GM11168 (cell line): ENCODE results near the gene ZNF326.
"Not testable (repeated sequence)": the region's sequence is repeated elsewhere in the genome, so short reads cannot be mapped to it uniquely, and the experiment has no call there.

Experiments
- in situ Hi-C: fragments of 300-500 bp; cut with MboI; formaldehyde crosslinking; loops from one replicate; pipeline ENCODE4 v1.12.0; 2022; ENCODE audit warnings: low sequenced_read_pairs; ENCODE audit not compliant: unreplicated experiment

Gene ZNF326

GRCh38 chr1:89993541-89993940, 1.4 kb upstream of the ZNF326 start:
- in situ Hi-C loops = loop anchor here (5.0 kb wide), 1 partner anchor 191 kb away; no protein-coding TSS in a partner anchor

- in situ Hi-C loops = loop anchor here (5.0 kb wide), 1 partner anchor 192 kb away; no protein-coding TSS in a partner anchor
Observed at GRCh38 chr1:89994231-89994804, 592 bp upstream of the ZNF326 start.

DNA sequence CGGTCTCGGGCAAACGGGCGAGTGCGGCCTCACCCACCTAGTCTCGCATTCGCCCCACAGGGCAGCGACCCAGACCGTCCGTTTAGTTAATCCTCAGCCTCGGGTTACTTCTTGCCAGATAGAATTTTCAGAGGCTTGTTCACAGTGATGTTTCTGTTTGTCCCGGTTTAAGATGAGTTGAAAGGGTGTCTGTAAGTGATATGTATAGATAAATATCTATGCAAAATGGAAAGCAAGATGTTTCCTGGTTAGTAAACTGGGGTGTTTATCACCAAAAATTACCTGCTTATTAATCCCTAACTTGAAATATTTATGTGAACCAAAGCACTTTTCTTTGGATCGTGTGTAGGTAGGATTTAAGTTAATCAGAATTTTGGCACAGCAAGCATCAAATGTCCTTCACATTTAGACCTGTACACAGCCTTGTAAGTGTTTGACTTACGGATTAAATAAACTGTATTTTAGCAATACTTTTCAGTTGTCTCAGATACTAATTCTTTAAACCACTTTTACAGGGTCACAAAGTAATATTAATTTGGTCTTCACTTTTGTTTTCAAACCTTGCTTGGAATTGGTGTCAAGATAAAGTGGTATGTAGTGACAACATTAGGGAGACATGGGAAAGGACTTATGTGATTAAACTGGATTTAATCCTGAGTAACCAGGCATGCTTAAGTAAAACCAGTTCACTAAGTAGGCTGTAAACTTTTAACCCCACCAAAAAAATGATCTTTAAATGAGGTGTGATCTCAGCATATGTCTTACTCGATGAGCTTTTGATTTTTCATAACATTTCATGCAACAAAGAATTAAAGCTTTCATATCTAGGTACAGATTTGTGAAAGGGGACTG, 914 bp downstream of the ZNF326 start:
- in situ Hi-C loops = no loop called here

- in situ Hi-C loops = no loop called here
Observed at GRCh38 chr1:89996450-89997110, 1.7 kb downstream of the ZNF326 start.

- in situ Hi-C loops = not testable (repeated sequence)
Observed at GRCh38 chr1:89997152-89997551, 2.2 kb downstream of the ZNF326 start.

- in situ Hi-C loops = no loop called here
Observed at GRCh38 chr1:89998306-89998705, 3.4 kb downstream of the ZNF326 start.

- in situ Hi-C loops = no loop called here
Observed at GRCh38 chr1:89999208-89999607, 4.3 kb downstream of the ZNF326 start.

GRCh38 chr1:89999628-90000027, 4.7 kb downstream of the ZNF326 start:
- in situ Hi-C loops = no loop called here

DNA sequence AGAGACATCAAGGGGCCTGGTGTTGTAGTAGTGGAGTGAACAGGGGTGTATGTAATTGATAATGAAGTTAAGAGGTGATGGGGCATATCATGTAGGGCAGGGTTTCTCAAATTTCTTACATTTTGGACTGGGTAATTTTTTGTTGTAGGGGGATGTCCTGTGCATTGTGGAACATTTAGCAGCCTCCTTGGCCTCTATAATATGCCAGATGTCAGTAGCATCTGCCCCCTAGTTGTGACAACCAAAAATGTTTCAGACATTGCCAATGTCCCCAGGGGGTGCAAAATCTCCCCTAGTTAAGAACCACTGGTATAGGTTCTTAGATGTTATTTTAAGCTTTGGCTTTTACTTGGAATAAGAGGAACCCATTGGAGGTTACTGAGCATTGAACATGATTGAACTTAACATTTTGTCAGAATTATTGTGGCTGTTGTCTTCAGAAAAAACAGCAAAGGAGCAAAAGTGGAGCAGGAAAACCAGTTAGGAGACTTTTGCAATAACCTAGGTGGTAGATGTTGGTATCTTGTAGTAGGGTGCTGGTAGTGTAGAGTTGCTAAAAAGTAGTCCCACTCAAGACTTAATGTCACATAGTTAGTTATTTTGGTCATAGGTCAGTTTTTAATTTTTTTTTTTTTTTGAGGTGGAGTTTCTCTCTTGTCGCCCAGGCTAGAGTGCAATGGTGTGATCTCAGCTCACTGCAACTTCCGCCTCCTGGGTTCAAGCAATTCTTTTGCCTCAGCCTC, 6.2 kb downstream of the ZNF326 start:
- in situ Hi-C loops = no loop called here

DNA sequence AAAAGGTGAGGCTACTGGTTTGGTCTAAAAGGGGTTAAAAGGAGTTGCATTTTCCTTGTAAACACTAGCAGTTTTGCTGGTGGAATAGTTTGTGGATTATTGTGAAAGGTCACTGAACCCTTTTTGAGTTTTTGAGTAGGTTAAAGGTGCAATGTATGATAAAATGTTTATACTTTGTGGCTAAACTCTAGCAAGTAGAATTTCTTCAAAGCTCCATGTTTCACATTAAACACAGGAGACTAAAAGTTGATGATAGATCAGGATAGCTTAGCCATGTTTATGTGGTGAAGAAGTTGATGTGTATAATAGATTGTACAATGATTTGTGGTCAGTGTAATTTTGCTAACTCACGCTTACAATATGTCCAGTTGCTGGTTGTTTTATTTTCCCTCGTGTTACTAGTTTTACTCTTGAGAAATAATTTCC, 13.1 kb downstream of the ZNF326 start:
- in situ Hi-C loops = no loop called here

GRCh38 chr1:90012300-90012699, 17.4 kb downstream of the ZNF326 start:
- in situ Hi-C loops = no loop called here

- in situ Hi-C loops = no loop called here
Observed at GRCh38 chr1:90023691-90024090, 28.8 kb downstream of the ZNF326 start.

DNA sequence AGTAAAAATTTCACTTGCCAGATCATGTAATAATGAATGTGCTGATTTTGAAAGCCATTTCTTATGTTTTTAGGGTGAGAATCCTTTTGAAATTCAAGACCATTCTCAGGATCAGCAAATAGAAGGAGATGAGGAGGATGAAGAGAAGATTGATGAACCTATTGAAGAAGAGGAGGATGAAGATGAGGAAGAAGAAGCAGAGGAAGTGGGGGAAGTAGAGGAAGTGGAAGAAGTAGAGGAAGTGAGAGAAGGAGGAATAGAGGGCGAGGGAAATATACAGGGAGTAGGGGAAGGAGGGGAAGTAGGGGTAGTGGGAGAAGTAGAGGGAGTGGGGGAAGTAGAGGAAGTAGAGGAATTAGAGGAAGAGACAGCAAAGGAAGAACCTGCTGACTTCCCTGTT, 32.4 kb downstream of the ZNF326 start:
- in situ Hi-C loops = no loop called here

DNA sequence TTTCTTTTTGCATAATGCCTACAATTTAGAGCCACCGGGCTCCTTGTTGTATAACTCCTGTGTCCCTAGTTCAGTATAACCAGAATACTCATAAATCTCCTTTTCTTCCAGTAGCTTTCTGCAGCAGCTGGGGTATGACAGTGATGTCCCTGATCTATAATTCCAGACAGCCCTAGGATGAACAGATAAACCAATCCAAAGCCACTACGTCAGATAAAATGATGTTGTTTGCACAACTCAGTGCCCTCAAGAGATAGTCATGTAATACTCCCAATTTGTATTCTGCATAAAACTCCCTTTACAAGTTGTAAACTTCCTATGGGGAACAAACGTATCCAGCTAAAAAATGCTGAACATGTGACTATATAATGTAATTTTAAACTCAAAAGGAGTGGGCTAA, 44.7 kb downstream of the ZNF326 start:
- in situ Hi-C loops = no loop called here

DNA sequence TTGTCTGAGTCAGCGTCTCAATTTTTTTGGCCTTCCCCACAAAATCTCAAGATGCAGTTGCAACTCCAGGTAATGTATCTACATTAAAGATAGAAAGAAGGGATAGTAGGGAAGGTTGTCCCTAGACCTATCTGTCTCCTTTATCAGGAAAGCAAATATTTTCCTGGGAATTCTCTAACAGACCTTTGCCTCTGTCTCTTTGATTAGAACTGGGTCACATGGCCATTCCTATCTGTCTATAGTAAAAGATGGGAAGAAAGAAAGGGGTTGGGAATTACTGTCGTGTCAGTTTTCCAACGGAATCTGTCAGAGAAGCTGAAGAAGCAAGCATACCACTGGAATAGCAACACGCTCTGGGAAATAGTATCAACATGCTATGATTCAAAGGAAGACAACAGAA, 48.7 kb downstream of the ZNF326 start:
- in situ Hi-C loops = no loop called here

DNA sequence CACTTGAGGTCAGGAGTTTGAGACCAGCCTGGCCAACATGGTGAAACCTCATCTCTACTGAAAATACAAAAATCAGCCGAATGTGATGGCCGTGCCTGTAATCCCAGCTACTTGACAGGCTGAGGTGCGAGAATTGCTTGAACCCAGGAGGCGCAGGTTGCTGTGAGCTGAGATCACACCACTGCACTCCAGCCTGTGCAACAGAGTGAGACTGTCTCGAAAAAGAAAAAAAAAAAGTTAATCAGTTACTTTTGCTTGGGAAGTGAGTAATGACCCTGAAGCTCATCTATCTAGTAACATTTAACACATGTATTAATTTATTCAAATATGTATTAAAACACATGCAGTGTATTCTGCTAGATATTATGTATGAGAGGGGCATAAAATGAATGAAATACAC, 49.4 kb downstream of the ZNF326 start:
- in situ Hi-C loops = no loop called here

DNA sequence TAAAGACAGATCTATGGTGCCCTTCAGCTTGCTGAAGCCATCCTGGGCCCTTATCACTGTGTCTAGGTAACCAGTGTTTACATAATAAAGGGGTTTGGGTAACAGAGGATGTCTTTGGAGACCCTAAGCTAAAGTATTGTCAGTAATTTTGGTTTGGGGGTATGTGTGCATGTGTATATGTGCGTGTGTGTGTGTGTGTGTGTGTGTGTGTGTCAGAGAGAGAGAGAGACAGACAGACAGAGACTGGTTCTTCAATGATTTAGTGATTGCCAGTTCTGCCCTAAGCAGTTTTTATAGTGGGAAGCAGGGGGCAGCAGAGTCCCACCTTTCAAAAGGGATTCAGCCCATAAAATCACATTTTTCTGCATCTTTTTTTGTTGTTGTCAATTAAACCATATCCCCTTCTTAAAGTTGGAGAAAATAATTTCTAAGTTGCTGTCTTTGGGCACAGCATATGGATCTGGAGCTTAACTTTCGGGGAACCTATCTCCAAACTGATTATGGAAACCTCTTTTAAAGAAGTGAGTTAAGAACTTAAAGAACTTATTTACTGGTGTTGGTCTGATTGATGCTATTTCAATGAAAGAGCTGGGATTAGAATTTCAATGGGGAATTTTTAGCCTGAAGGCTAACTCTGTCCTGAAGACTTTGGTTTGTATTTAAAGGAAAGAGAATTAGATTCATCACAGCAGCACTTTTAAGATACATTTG, 51.1 kb downstream of the ZNF326 start:
- in situ Hi-C loops = no loop called here

GRCh38 chr1:90046635-90047034, 51.7 kb downstream of the ZNF326 start:
- in situ Hi-C loops = no loop called here

GRCh38 chr1:90048043-90048442, 53.1 kb downstream of the ZNF326 start:
- in situ Hi-C loops = no loop called here
